Measurements from ENCODE around the gene CNOT4.
"Not testable (repeated sequence)": the region's sequence is repeated elsewhere in the genome, so short reads cannot be mapped to it uniquely, and the experiment has no call there.

- not testable (repeated sequence) for TF ChIP-seq CTCF, POLR2A (IDR thresholded peaks at IDR 0.05)
Measured at GRCh38 chr7:135445266-135445665, 64.6 kb downstream of the CNOT4 start.

Measured in body of pancreas (tissue), 4 donors.